Measurements from ENCODE around the gene SMARCAL1.

SMARCAL1 gene

GRCh38 chr2:216502381-216503158 is 90.3 kb downstream of the SMARCAL1 start:
- Histone ChIP-seq H3K27ac (no peak overlapping the region), H2AFZ (no peak overlapping the region), H3K9me3 (ENCODE audit: control insufficient read depth, low read length) (no peaks in the 10 kb centered on the region), H3K79me2 (no peaks in the 10 kb centered on the region), H3K9ac (no peak overlapping the region), H3K36me3 (ENCODE audit: control insufficient read depth, insufficient read depth, low read length) (no peaks in the 10 kb centered on the region), H3K27me3 (ENCODE audit: control insufficient read depth, insufficient read depth, low read length) (no peaks in the 10 kb centered on the region), H3K4me2 (ENCODE audit: low read length) (no peak overlapping the region), H3K4me1 (peaks cover 17% of the 10 kb centered on the region), H3K4me3 (ENCODE audit: low read depth, low read length) (no peak overlapping the region)
- no peak for TF ChIP-seq CTCF (IDR thresholded peaks at IDR 0.05)

GRCh38 chr2:216503159-216503629 is 90.9 kb downstream of the SMARCAL1 start:
- Histone ChIP-seq H3K9ac (no peak overlapping the region), H3K4me1 (peaks cover 14% of the 10 kb centered on the region), H2AFZ (no peak overlapping the region), H3K27me3 (ENCODE audit: control insufficient read depth, insufficient read depth, low read length) (no peaks in the 10 kb centered on the region), H3K4me2 (ENCODE audit: low read length) (no peak overlapping the region), H3K4me3 (ENCODE audit: low read depth, low read length) (no peak overlapping the region), H3K79me2 (no peaks in the 10 kb centered on the region), H3K27ac (no peak overlapping the region), H3K36me3 (ENCODE audit: control insufficient read depth, insufficient read depth, low read length) (no peaks in the 10 kb centered on the region), H3K9me3 (ENCODE audit: control insufficient read depth, low read length) (no peaks in the 10 kb centered on the region)
- no peak for TF ChIP-seq CTCF (IDR thresholded peaks at IDR 0.05)

GRCh38 chr2:216503697-216504375 is 91.6 kb downstream of the SMARCAL1 start:
- Histone ChIP-seq H3K9me3 (ENCODE audit: control insufficient read depth, low read length) (no peaks in the 10 kb centered on the region), H2AFZ (no peak overlapping the region), H3K9ac (no peak overlapping the region), H3K4me1 (peaks cover 14% of the 10 kb centered on the region), H3K4me3 (ENCODE audit: low read depth, low read length) (no peak overlapping the region), H3K36me3 (ENCODE audit: control insufficient read depth, insufficient read depth, low read length) (no peaks in the 10 kb centered on the region), H3K79me2 (no peaks in the 10 kb centered on the region), H3K27me3 (ENCODE audit: control insufficient read depth, insufficient read depth, low read length) (no peaks in the 10 kb centered on the region), H3K27ac (no peak overlapping the region), H3K4me2 (ENCODE audit: low read length) (no peak overlapping the region)
- no peak for TF ChIP-seq CTCF (IDR thresholded peaks at IDR 0.05)

GRCh38 chr2:216504376-216504762 is 92.1 kb downstream of the SMARCAL1 start:
- Histone ChIP-seq H3K9ac (no peak overlapping the region), H3K4me1 (peaks cover 14% of the 10 kb centered on the region), H3K4me3 (ENCODE audit: low read depth, low read length) (no peak overlapping the region), H2AFZ (no peak overlapping the region), H3K27ac (no peak overlapping the region), H3K27me3 (ENCODE audit: control insufficient read depth, insufficient read depth, low read length) (no peaks in the 10 kb centered on the region), H3K4me2 (ENCODE audit: low read length) (no peak overlapping the region), H3K9me3 (ENCODE audit: control insufficient read depth, low read length) (no peaks in the 10 kb centered on the region), H3K36me3 (ENCODE audit: control insufficient read depth, insufficient read depth, low read length) (no peaks in the 10 kb centered on the region), H3K79me2 (no peaks in the 10 kb centered on the region)
- no peak for TF ChIP-seq CTCF (IDR thresholded peaks at IDR 0.05)

Data from parathyroid adenoma (tissue), 2 donors.